ENCODE data around the gene CRNKL1.

DNA sequence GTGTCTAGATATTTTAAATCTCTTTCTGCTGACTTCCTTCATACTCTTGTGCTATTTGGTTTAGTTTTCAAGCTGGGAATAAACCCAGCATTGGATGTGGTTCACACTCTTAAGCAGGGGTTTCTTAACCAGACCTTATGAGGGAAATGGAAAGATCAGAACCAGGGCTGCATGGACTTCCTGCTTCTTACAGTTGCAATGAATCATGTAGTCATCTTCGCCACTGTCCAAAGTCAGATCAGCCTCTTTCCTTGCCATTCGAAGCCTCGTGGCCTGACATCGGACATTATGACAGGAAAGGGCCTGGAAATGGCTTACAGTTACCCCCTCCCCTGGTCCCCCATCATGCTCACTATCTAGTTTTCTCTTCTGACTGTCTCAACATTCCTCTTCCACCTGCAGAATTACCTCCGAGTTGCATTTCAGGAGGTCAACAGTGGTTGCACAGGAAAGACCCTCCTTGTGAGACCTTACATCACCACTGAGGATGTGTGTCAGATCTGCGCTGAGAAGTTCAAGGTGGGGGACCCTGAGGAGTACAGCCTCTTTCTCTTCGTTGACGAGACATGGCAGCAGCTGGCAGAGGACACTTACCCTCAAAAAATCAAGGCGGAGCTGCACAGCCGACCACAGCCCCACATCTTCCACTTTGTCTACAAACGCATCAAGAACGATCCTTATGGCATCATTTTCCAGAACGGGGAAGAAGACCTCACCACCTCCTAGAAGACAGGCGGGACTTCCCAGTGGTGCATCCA, 51.9 kb downstream of the CRNKL1 start:
- TF ChIP-seq, protein P1, sequence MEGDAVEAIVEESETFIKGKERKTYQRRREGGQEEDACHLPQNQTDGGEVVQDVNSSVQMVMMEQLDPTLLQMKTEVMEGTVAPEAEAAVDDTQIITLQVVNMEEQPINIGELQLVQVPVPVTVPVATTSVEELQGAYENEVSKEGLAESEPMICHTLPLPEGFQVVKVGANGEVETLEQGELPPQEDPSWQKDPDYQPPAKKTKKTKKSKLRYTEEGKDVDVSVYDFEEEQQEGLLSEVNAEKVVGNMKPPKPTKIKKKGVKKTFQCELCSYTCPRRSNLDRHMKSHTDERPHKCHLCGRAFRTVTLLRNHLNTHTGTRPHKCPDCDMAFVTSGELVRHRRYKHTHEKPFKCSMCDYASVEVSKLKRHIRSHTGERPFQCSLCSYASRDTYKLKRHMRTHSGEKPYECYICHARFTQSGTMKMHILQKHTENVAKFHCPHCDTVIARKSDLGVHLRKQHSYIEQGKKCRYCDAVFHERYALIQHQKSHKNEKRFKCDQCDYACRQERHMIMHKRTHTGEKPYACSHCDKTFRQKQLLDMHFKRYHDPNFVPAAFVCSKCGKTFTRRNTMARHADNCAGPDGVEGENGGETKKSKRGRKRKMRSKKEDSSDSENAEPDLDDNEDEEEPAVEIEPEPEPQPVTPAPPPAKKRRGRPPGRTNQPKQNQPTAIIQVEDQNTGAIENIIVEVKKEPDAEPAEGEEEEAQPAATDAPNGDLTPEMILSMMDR (conservative IDR thresholded peaks at IDR 0.05; ENCODE audit: low read depth, low read length), result no peak
- no peak for TF ChIP-seq CEBPB (IDR thresholded peaks at IDR 0.05; ENCODE audit: low read depth, low read length)
